Measurements from ENCODE around the gene P2RX3. TPM values are rescaled to one million over a fixed set of nuclear protein-coding genes. Genes with fewer than 3 reads are reported as not detected.

The P2RX3 gene
- total RNA-seq, 1 experiment from 2014 or later = 0.15 TPM

GRCh38 chr11:57312511-57313021 lies 25.6 kb upstream of the P2RX3 start:
- H3K18ac ChIP-seq (ENCODE audit: insufficient read length, low read depth, low read length) = no peak overlapping the region
- H3K4me1 ChIP-seq (ENCODE audit: insufficient read depth, low read length) = peaks cover 21% of the 10 kb centered on the region
- H4K20me1 ChIP-seq (ENCODE audit: control insufficient read depth, insufficient read depth, insufficient read length) = no peaks in the 10 kb centered on the region
- no peak overlapping the region for H3K9ac ChIP-seq (ENCODE audit: extremely low read depth, insufficient read length, low read length)
- H4K91ac ChIP-seq (ENCODE audit: insufficient read length, low read depth, low read length) = no peak overlapping the region
- H2AK5ac ChIP-seq (ENCODE audit: insufficient read length, low read length) = no peak overlapping the region
- no peak overlapping the region for H3K14ac ChIP-seq (ENCODE audit: insufficient read depth, low read length)
- no peaks in the 10 kb centered on the region for H3K27me3 ChIP-seq (ENCODE audit: insufficient read depth, low read length)
- H2AFZ ChIP-seq (ENCODE audit: low read length) = no peak overlapping the region
- Mint-ChIP-seq H3K9me3 (no peaks in the 10 kb centered on the region), H3K4me1 (peaks cover 15 to 18% of the 10 kb centered on the region in 2 experiments), H3K27me3 (ENCODE audit: low read depth) (no peaks in the 10 kb centered on the region), H3K4me3 (peak overlapping the region in 1 of 2 experiments; percentile 39; a peak in 2 of 5 replicates), H3K36me3 (ENCODE audit: insufficient read depth in 1 of 3, low read depth in 3 of 3) (peaks cover 35 to 48% (median 38%) of the 10 kb centered on the region in 3 experiments), H3K27ac (peak overlapping the region; percentile 88 to 97 (median 95); a peak in 4 of 7 replicates)
- no peak overlapping the region for H2BK5ac ChIP-seq (ENCODE audit: insufficient read length, low read length)
- no peak overlapping the region for H2BK120ac ChIP-seq (ENCODE audit: low read depth, low read length, poor library complexity, severe bottlenecking)
- H3K4ac ChIP-seq (ENCODE audit: low read depth, low read length) = no peak overlapping the region
- H3T11ph ChIP-seq (ENCODE audit: low read length) = no peak overlapping the region
- DNase-seq = no peak
- no peak overlapping the region for H2BK20ac ChIP-seq (ENCODE audit: low read depth, low read length, poor library complexity, severe bottlenecking)
- no peak overlapping the region for H3K27ac ChIP-seq (ENCODE audit: insufficient read length, low read depth, low read length)
- no peak for TF ChIP-seq CTCF (conservative IDR thresholded peaks at IDR 0.05)
- H3K9me3 ChIP-seq (ENCODE audit: control insufficient read depth, low read depth, low read length) = no peaks in the 10 kb centered on the region
- peaks cover 6% of the 10 kb centered on the region for H3K23me2 ChIP-seq (ENCODE audit: insufficient read length, low read depth, low read length, poor library complexity, severe bottlenecking)
- H2BK15ac ChIP-seq (ENCODE audit: low read depth, low read length) = no peak overlapping the region
- H2BK12ac ChIP-seq (ENCODE audit: insufficient read length, low read depth, low read length) = no peak overlapping the region
- no peak overlapping the region for H4K5ac ChIP-seq (ENCODE audit: insufficient read length, low read depth, low read length)
- no peaks in the 10 kb centered on the region for H3K79me1 ChIP-seq (ENCODE audit: insufficient read depth, low read depth, low read length, poor library complexity, severe bottlenecking)
- no peak overlapping the region for H3K56ac ChIP-seq (ENCODE audit: insufficient read length, low read depth, low read length)
- H3K4me2 ChIP-seq (ENCODE audit: insufficient read depth, insufficient read length, low read length) = no peak overlapping the region
- WGBS (ENCODE audit: extremely low coverage, insufficient read length, low lambda C conversion rate) = no CpG with 5 or more reads among the region's 10 CpGs
- peaks cover 4% of the 10 kb centered on the region; the same call in 1 of the 2 replicates for H3K79me2 ChIP-seq (ENCODE audit: insufficient read depth, low read length)
- H3K23ac ChIP-seq (ENCODE audit: insufficient read length, low read depth, low read length) = no peak overlapping the region
- H4K8ac ChIP-seq (replicated peaks; ENCODE audit: insufficient read length, low read depth, low read length) = no peak overlapping the region

Data from H9 (cell line).